NB4 (cell line): ENCODE data around the gene ELF1.

Source experiments
- MAX ChIP-seq: IDR thresholded peaks from 2 replicates; pipeline ENCODE4 v1.6.1; 2011; ENCODE audit warnings: low read depth, low read length
- MYC ChIP-seq: IDR thresholded peaks from 2 replicates; pipeline ENCODE4 v1.6.1; 2011; ENCODE audit warnings: low read depth, low read length
- POLR2A ChIP-seq: IDR thresholded peaks from 2 replicates; pipeline ENCODE4 v1.6.1; 2011; ENCODE audit warnings: mild to moderate bottlenecking; ENCODE audit not compliant: insufficient read length; ENCODE audit errors: extremely low read depth
- TF ChIP-seq, protein P1 (sequence below): IDR thresholded peaks from one replicate; pipeline ENCODE4 v1.5.1; 2012; ENCODE audit warnings: low read depth, low read length

- TF ChIP-seq, protein P1, sequence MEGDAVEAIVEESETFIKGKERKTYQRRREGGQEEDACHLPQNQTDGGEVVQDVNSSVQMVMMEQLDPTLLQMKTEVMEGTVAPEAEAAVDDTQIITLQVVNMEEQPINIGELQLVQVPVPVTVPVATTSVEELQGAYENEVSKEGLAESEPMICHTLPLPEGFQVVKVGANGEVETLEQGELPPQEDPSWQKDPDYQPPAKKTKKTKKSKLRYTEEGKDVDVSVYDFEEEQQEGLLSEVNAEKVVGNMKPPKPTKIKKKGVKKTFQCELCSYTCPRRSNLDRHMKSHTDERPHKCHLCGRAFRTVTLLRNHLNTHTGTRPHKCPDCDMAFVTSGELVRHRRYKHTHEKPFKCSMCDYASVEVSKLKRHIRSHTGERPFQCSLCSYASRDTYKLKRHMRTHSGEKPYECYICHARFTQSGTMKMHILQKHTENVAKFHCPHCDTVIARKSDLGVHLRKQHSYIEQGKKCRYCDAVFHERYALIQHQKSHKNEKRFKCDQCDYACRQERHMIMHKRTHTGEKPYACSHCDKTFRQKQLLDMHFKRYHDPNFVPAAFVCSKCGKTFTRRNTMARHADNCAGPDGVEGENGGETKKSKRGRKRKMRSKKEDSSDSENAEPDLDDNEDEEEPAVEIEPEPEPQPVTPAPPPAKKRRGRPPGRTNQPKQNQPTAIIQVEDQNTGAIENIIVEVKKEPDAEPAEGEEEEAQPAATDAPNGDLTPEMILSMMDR, result no peak
- TF ChIP-seq POLR2A (no peak), MYC (no peak), MAX (no peak)
Measured at GRCh38 chr13:40966298-40966697, 52.8 kb downstream of the ELF1 start.
